Astrocyte of the spinal cord (primary cell): ENCODE measurements around the gene APBA2.

ENCODE experiments used
- DNase-seq: peaks from one replicate; pipeline ENCODE4 v3.0.0; 2011; ENCODE audit warnings: low read depth, low spot score
- H3K4me3 ChIP-seq: 2 replicates; pipeline ENCODE4 v1.5.1; 2011; ENCODE audit warnings: low read depth, mild to moderate bottlenecking, low read length, moderate library complexity
- CTCF ChIP-seq: IDR thresholded peaks from 2 replicates; pipeline ENCODE4 v1.5.1; 2012; ENCODE audit warnings: low read depth, mild to moderate bottlenecking, low read length, inconsistent platforms
- in situ Hi-C: cut with HindIII; loops from 2 replicates; pipeline ENCODE4 v1.10.0; 2017; ENCODE audit warnings: low sequenced_read_pairs

Gene APBA2

GRCh38 chr15:29132735-29133181 is 247.0 kb downstream of the APBA2 start:
- in situ Hi-C loops, result no loop called here
- no peak overlapping the region for H3K4me3 ChIP-seq
- TF ChIP-seq CTCF, result no peak
- DNase-seq, result no peak

GRCh38 chr15:29133321-29133720 is 247.5 kb downstream of the APBA2 start:
- in situ Hi-C loops, result no loop called here
- TF ChIP-seq CTCF, result no peak
- no peak overlapping the region for H3K4me3 ChIP-seq
- DNase-seq, result no peak

GRCh38 chr15:29133791-29134190 is 248.0 kb downstream of the APBA2 start:
- no peak overlapping the region for H3K4me3 ChIP-seq
- in situ Hi-C loops, result no loop called here
- TF ChIP-seq CTCF, result no peak
- no peak for DNase-seq

- no peak overlapping the region for H3K4me3 ChIP-seq
- TF ChIP-seq CTCF, result no peak
- DNase-seq, result no peak
- in situ Hi-C loops, result no loop called here
Measured at GRCh38 chr15:29134239-29134638, 248.5 kb downstream of the APBA2 start.

GRCh38 chr15:29134641-29135308 is 249.0 kb downstream of the APBA2 start:
- no peak for TF ChIP-seq CTCF
- H3K4me3 ChIP-seq, result no peak overlapping the region
- in situ Hi-C loops, result no loop called here
- no peak for DNase-seq

- TF ChIP-seq CTCF, result no peak
- no peak overlapping the region for H3K4me3 ChIP-seq
- in situ Hi-C loops, result no loop called here
- no peak for DNase-seq
Measured at GRCh38 chr15:29135309-29135657, 249.5 kb downstream of the APBA2 start.
